HG03432 (cell line): Measurements from ENCODE around the gene XNDC1N.
A peak's percentile ranks its signal among the peaks of the same experiment; 100 is the strongest.
"Not testable (repeated sequence)": the region's sequence is repeated elsewhere in the genome, so short reads cannot be mapped to it uniquely, and the experiment has no call there.

ENCODE experiments used
- ATAC-seq: cut with Tn5 transposase; IDR thresholded peaks from one replicate; pipeline ENCODE4 v1.9.1; 2021; ENCODE audit warnings: mild to moderate bottlenecking, moderate library complexity; ENCODE audit not compliant: unreplicated experiment

Gene XNDC1N

GRCh38 chr11:71933141-71933933 is 4.9 kb upstream of the XNDC1N start:
- ATAC-seq: no peak

- ATAC-seq: no peak
Observed at GRCh38 chr11:71931245-71931602, 2.8 kb upstream of the XNDC1N start.

GRCh38 chr11:71930556-71931244 is 2.3 kb upstream of the XNDC1N start:
- ATAC-seq: no peak

GRCh38 chr11:71929491-71929890 is 1.1 kb upstream of the XNDC1N start:
- no peak for ATAC-seq

GRCh38 chr11:71928737-71929443 is 496 bp upstream of the XNDC1N start, which contains the start of gene RNF121:
TSS of gene RNF121 (plus strand) at chr11:71929046. CDS start at chr11:71929062, 16 bp downstream.
- ATAC-seq: peak; percentile 85

GRCh38 chr11:71917646-71918140 is 10.7 kb downstream of the XNDC1N start:
- no peak for ATAC-seq

GRCh38 chr11:71914617-71915189 is 13.7 kb downstream of the XNDC1N start:
- ATAC-seq: no peak

GRCh38 chr11:71913756-71914526 is 14.5 kb downstream of the XNDC1N start:
- no peak for ATAC-seq

GRCh38 chr11:71911986-71912340 is 16.4 kb downstream of the XNDC1N start:
- not testable (repeated sequence) for ATAC-seq

- not testable (repeated sequence) for ATAC-seq
Observed at GRCh38 chr11:71911321-71911985, 16.9 kb downstream of the XNDC1N start.

GRCh38 chr11:71910775-71911174 is 17.6 kb downstream of the XNDC1N start:
- ATAC-seq: not testable (repeated sequence)

GRCh38 chr11:71908218-71908617 is 20.2 kb downstream of the XNDC1N start:
- no peak for ATAC-seq

- not testable (repeated sequence) for ATAC-seq
Observed at GRCh38 chr11:71901137-71901536, 27.3 kb downstream of the XNDC1N start.

- ATAC-seq: no peak
Observed at GRCh38 chr11:71895961-71896360, 32.4 kb downstream of the XNDC1N start.

- not testable (repeated sequence) for ATAC-seq
Observed at GRCh38 chr11:71889181-71889872, 39.1 kb downstream of the XNDC1N start.

- not testable (repeated sequence) for ATAC-seq
Observed at GRCh38 chr11:71888335-71889010, 39.9 kb downstream of the XNDC1N start.

- ATAC-seq: not testable (repeated sequence)
Observed at GRCh38 chr11:71885806-71886205, 42.6 kb downstream of the XNDC1N start.
